DOHH2 (cell line): ENCODE measurements around the gene UBR7.
"Not testable (repeated sequence)": the region's sequence is repeated elsewhere in the genome, so short reads cannot be mapped to it uniquely, and the experiment has no call there.

Source experiments
- H3F3A ChIP-seq: fragments of 200-600 bp; sonication (generic), shearing (Covaris generic); 2 replicates; pipeline ENCODE4 v1.6.0; 2016; ENCODE audit warnings: antibody characterized with exemption, mild to moderate bottlenecking; ENCODE audit not compliant: control insufficient read depth, insufficient read depth
- H3K27ac ChIP-seq: fragments of 200-600 bp; sonication (generic); 2 replicates; pipeline ENCODE4 v1.5.1; 2014; ENCODE audit warnings: low read depth, mild to moderate bottlenecking, low read length, moderate library complexity
- H3K27me3 ChIP-seq: fragments of 200-600 bp; sonication (generic); 2 replicates; pipeline ENCODE4 v1.6.1; 2014; ENCODE audit warnings: mild to moderate bottlenecking, low read length, mixed read lengths; ENCODE audit not compliant: control insufficient read depth
- H3K36me3 ChIP-seq: fragments of 200-600 bp; sonication (generic); 2 replicates; pipeline ENCODE4 v1.6.1; 2014; ENCODE audit warnings: mild to moderate bottlenecking, low read length, moderate library complexity, mixed read lengths; ENCODE audit not compliant: control insufficient read depth
- H3K4me1 ChIP-seq: fragments of 200-600 bp; sonication (generic); 2 replicates; pipeline ENCODE4 v1.6.1; 2014; ENCODE audit warnings: mild to moderate bottlenecking, low read length, mixed read lengths; ENCODE audit not compliant: control insufficient read depth
- H3K4me2 ChIP-seq: fragments of 200-600 bp; sonication (generic); 2 replicates; pipeline ENCODE4 v1.6.0; 2014; ENCODE audit warnings: mild to moderate bottlenecking, low read length, moderate library complexity
- H3K4me3 ChIP-seq: fragments of 200-600 bp; sonication (generic); 2 replicates; pipeline ENCODE4 v1.5.1; 2014; ENCODE audit warnings: mild to moderate bottlenecking, low read length, mixed read lengths
- H3K79me2 ChIP-seq: fragments of 200-600 bp; sonication (generic); 2 replicates; pipeline ENCODE4 v1.6.1; 2014; ENCODE audit warnings: mild to moderate bottlenecking, low read length, mixed read lengths; ENCODE audit not compliant: control insufficient read depth
- H3K9me2 ChIP-seq: fragments of 200-600 bp; sonication (generic); replicated peaks from 2 replicates; pipeline ENCODE4 v1.6.1; 2014; ENCODE audit warnings: mild to moderate bottlenecking, low read length, mixed read lengths; ENCODE audit not compliant: control insufficient read depth
- H3K9me3 ChIP-seq: fragments of 200-600 bp; sonication (generic); 2 replicates; pipeline ENCODE4 v1.6.1; 2014; ENCODE audit warnings: antibody characterized with exemption, low read length, mixed read lengths; ENCODE audit not compliant: control insufficient read depth, insufficient read depth
- H4K20me1 ChIP-seq: fragments of 200-600 bp; sonication (generic); 2 replicates; pipeline ENCODE4 v1.6.0; 2014; ENCODE audit warnings: low read depth, mild to moderate bottlenecking, antibody characterized with exemption, low read length, moderate library complexity; ENCODE audit not compliant: control insufficient read depth, insufficient read depth
- EZH2phosphoT487 ChIP-seq: fragments of 200-600 bp; sonication (generic); IDR thresholded peaks from 2 replicates; pipeline ENCODE4 v1.6.1; 2017; ENCODE audit warnings: borderline replicate concordance, mild to moderate bottlenecking, antibody characterized with exemption, low read length, moderate library complexity, mixed read lengths
- TF ChIP-seq, protein P1 (sequence below): fragments of 200-600 bp; sonication (generic); IDR thresholded peaks from one replicate; pipeline ENCODE4 v1.5.1; 2014; ENCODE audit warnings: antibody characterized with exemption, mild to moderate bottlenecking, low read depth, low read length; ENCODE audit not compliant: poor library complexity, severe bottlenecking

The UBR7 gene, protein sequence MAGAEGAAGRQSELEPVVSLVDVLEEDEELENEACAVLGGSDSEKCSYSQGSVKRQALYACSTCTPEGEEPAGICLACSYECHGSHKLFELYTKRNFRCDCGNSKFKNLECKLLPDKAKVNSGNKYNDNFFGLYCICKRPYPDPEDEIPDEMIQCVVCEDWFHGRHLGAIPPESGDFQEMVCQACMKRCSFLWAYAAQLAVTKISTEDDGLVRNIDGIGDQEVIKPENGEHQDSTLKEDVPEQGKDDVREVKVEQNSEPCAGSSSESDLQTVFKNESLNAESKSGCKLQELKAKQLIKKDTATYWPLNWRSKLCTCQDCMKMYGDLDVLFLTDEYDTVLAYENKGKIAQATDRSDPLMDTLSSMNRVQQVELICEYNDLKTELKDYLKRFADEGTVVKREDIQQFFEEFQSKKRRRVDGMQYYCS

DNA sequence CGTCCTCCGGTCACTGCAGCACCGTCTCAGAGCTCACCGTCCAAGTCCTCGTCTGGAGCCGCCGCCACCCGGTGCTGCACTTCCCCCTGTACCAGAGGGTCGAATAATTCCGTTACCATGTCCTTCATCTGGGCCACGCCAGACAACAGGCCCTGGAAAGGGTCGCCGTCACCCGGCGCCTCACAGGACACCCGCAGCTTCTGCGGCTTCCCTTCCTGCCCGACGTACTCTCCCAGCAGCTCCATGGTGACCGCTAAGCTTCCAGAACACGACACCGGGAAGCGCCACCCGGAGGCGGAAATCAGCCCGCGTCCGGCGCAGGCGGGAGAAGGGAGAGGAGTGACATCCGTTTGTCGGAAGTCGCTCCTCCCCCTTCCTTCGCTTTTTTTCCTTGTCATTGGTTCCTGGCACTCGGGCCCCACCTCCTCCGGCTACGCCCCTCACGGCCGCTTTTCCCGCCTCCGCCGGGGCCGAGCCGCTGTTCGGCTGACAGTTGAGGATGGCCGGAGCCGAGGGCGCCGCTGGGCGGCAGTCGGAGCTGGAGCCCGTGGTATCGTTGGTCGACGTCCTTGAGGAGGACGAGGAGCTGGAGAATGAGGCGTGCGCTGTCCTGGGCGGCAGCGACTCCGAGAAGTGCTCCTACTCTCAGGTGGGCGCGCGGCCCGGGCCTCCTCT is at the start of gene UBR7, which contains the start of gene GON7:
TSS of gene UBR7 (plus strand) at position 464 of the 675 bp plus-strand sequence. CDS start at position 500, 36 bp downstream.
TSS of gene GON7 (minus strand) at position 273 of the 675 bp plus-strand sequence. CDS start at position 245, 28 bp downstream.
- H3K4me1 ChIP-seq, result peaks cover 64% of the 10 kb centered on the region
- H3K27ac ChIP-seq, result peak within 1 kb of the TSS; percentile 78
- no peaks in the 10 kb centered on the region for H3K9me2 ChIP-seq
- peak within 1 kb of the TSS; percentile 99 for H3K4me3 ChIP-seq
- peaks cover 20% of the 10 kb centered on the region; the same call in 1 of the 2 replicates for H4K20me1 ChIP-seq
- peak within 1 kb of the TSS; percentile 89 for H3K4me2 ChIP-seq
- H3K79me2 ChIP-seq, result peaks cover 94% of the 10 kb centered on the region
- no peaks in the 10 kb centered on the region for H3K27me3 ChIP-seq
- TF ChIP-seq EZH2phosphoT487, result no peak
- TF ChIP-seq, protein P1, sequence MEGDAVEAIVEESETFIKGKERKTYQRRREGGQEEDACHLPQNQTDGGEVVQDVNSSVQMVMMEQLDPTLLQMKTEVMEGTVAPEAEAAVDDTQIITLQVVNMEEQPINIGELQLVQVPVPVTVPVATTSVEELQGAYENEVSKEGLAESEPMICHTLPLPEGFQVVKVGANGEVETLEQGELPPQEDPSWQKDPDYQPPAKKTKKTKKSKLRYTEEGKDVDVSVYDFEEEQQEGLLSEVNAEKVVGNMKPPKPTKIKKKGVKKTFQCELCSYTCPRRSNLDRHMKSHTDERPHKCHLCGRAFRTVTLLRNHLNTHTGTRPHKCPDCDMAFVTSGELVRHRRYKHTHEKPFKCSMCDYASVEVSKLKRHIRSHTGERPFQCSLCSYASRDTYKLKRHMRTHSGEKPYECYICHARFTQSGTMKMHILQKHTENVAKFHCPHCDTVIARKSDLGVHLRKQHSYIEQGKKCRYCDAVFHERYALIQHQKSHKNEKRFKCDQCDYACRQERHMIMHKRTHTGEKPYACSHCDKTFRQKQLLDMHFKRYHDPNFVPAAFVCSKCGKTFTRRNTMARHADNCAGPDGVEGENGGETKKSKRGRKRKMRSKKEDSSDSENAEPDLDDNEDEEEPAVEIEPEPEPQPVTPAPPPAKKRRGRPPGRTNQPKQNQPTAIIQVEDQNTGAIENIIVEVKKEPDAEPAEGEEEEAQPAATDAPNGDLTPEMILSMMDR, result no peak
- peaks cover 68% of the 10 kb centered on the region for H3K36me3 ChIP-seq
- H3F3A ChIP-seq, result peaks cover 27% of the 10 kb centered on the region
- no peaks in the 10 kb centered on the region for H3K9me3 ChIP-seq

DNA sequence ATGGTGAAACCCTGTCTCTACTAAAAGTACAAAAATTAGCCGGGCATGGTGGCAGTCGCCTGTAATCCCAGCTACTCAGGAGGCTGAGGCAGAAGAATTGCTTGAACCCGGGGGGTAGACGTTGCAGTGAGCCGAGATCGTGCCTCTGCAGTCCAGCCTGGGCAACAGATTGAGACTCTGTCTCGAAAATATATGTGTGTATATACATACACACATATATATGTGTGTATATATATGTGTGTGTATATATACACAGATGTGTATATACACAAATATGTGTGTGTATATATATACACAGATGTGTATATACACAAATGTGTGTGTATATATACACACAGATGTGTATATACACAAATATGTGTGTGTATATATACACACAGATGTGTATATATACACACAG is 48.7 kb upstream of the UBR7 start:
- H3K79me2 ChIP-seq, H3F3A ChIP-seq, H4K20me1 ChIP-seq, H3K27ac ChIP-seq, H3K9me3 ChIP-seq, H3K4me3 ChIP-seq, H3K9me2 ChIP-seq, H3K36me3 ChIP-seq, H3K4me2 ChIP-seq, H3K27me3 ChIP-seq: not testable (repeated sequence)
- H3K4me1 ChIP-seq, result peaks cover 22% of the 10 kb centered on the region

DNA sequence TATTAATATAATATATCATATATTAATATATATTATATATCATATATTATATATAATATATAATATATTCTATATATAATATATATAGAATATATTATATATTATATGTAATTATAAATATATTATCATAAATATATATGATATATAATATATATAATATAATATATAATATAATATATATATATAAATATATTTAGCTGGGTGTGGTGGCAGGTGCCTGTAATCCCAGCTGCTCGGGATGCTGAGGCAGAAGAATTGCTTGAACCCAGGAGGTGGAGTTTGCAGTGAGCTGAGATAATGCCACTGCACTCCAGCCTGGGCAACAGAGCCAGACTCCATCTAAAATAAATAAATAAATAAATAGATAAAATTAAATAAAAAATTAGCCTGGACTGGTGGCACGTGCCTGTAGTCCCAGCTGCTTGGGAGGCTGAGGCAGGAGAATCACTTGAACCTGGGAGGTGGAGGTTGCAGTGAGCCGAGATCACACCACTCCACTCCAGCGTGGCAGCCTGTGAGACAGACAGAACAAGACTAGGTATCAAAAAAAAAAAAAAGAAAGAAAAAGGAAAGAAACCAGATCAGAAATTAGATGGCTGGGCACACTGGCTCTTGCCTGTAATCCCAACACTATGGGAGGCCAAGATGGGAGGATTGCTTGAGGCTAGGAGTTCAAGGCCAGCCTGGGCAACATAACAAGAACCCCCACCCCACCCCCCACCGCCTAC is 47.3 kb upstream of the UBR7 start:
- H3K9me3 ChIP-seq, H3K36me3 ChIP-seq, H3K79me2 ChIP-seq, H3K4me3 ChIP-seq, H3K27ac ChIP-seq, H3K4me2 ChIP-seq, H4K20me1 ChIP-seq, H3K9me2 ChIP-seq, H3F3A ChIP-seq, H3K27me3 ChIP-seq: not testable (repeated sequence)
- peaks cover 28% of the 10 kb centered on the region for H3K4me1 ChIP-seq

DNA sequence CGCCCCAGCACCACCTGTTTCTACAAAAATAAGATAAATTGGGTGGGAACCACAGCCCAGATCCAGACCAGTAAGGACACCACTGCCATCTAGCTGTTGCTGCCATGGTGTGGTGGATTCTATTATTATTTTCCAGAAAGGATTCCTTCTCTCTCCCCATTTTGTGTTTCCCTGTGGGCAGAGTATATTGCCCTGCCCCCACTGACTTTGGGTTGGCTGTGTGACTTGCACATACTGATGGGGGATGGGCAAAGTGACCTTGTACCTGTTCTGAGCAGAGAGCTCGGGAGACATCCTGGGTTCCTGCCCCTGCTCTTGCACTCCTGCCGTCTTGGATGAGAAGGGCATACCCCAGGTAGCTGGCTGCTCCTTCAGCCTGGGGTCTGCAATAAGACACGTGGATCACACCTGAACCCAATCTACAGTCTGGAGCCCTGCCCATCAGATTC is 46.7 kb upstream of the UBR7 start:
- Histone ChIP-seq H3K36me3 (no peaks in the 10 kb centered on the region), H3K27ac (no peak overlapping the region), H3K79me2 (no peaks in the 10 kb centered on the region), H3K4me1 (peaks cover 33% of the 10 kb centered on the region), H4K20me1 (no peaks in the 10 kb centered on the region), H3F3A (peaks cover 3% of the 10 kb centered on the region; the same call in 1 of the 2 replicates), H3K4me2 (peak overlapping the region; percentile 2; the same call in 1 of the 2 replicates), H3K9me3 (no peaks in the 10 kb centered on the region), H3K4me3 (no peak overlapping the region), H3K9me2 (no peaks in the 10 kb centered on the region), H3K27me3 (no peaks in the 10 kb centered on the region)
- TF ChIP-seq, protein P1, result peak; percentile 29
- TF ChIP-seq EZH2phosphoT487, result no peak
